Measurements from ENCODE around the gene LRP1B.
A peak's percentile ranks its signal among the peaks of the same experiment; 100 is the strongest.

LRP1B gene

GRCh38 chr2:141579071-141579470 is 551.7 kb downstream of the LRP1B start:
- TF ChIP-seq, protein P1, sequence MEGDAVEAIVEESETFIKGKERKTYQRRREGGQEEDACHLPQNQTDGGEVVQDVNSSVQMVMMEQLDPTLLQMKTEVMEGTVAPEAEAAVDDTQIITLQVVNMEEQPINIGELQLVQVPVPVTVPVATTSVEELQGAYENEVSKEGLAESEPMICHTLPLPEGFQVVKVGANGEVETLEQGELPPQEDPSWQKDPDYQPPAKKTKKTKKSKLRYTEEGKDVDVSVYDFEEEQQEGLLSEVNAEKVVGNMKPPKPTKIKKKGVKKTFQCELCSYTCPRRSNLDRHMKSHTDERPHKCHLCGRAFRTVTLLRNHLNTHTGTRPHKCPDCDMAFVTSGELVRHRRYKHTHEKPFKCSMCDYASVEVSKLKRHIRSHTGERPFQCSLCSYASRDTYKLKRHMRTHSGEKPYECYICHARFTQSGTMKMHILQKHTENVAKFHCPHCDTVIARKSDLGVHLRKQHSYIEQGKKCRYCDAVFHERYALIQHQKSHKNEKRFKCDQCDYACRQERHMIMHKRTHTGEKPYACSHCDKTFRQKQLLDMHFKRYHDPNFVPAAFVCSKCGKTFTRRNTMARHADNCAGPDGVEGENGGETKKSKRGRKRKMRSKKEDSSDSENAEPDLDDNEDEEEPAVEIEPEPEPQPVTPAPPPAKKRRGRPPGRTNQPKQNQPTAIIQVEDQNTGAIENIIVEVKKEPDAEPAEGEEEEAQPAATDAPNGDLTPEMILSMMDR (IDR thresholded peaks at IDR 0.05; ENCODE audit: low read depth, low read length) = no peak
- Histone ChIP-seq H3K36me3 (no peaks in the 10 kb centered on the region), H3K4me3 (ENCODE audit: low read depth, low read length) (no peak overlapping the region), H3K27me3 (no peaks in the 10 kb centered on the region), H3K9me3 (no peaks in the 10 kb centered on the region), H3K4me1 (no peaks in the 10 kb centered on the region)
- DNase-seq = no peak

DNA sequence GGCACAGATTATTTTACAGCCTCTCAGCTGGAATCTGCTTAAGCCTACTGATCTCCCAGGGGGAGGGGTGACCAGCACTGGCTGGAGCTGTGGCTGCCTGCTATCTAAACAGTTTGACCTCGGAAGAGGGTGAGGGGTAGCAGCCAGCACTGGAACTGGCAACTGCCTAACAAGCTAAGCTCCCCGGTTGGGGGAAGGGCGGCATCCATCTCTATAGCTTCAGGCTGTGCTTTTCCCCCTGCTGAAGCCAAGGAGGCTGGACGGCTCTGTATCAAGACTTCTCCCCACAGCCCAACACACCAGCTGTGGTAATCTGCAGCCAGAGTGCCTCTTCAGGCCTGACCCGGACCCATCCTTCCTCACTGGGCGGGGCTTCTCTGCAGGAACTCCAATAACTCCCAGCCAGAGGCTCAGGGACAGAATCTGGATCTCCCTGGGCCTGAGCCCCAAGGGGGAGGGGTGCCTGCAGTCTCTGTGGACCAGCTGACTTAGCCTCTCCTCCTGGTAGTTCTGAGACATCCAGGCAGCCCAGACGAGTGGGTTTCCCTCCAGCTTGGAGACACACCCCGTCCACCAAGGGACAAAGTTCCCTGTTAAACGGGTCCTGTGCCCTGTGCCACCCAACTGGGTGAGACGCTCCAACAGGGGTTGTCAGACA is 560.2 kb downstream of the LRP1B start:
- TF ChIP-seq, protein P1 (IDR thresholded peaks at IDR 0.05; ENCODE audit: low read depth, low read length) = no peak
- DNase-seq = peak; percentile 14
- H3K4me3 ChIP-seq (ENCODE audit: low read depth, low read length) = no peak overlapping the region

GRCh38 chr2:141569941-141570340 is 560.9 kb downstream of the LRP1B start:
- H3K4me3 ChIP-seq (ENCODE audit: low read depth, low read length) = no peak overlapping the region
- TF ChIP-seq, protein P1 (IDR thresholded peaks at IDR 0.05; ENCODE audit: low read depth, low read length) = no peak

More for the DNA sequence above, 560.2 kb downstream of the LRP1B start:
- Histone ChIP-seq H3K4me1 (no peaks in the 10 kb centered on the region), H3K9me3 (no peaks in the 10 kb centered on the region), H3K27me3 (no peaks in the 10 kb centered on the region), H3K36me3 (no peaks in the 10 kb centered on the region)

GRCh38 chr2:141565597-141565996 is 565.2 kb downstream of the LRP1B start:
- H3K4me3 ChIP-seq (ENCODE audit: low read depth, low read length) = no peak overlapping the region
- no peaks in the 10 kb centered on the region for H3K4me1 ChIP-seq
- H3K36me3 ChIP-seq = no peaks in the 10 kb centered on the region
- no peaks in the 10 kb centered on the region for H3K27me3 ChIP-seq
- TF ChIP-seq, protein P1 (IDR thresholded peaks at IDR 0.05; ENCODE audit: low read depth, low read length) = no peak
- no peaks in the 10 kb centered on the region for H3K9me3 ChIP-seq
- no peak for DNase-seq

More at GRCh38 chr2:141569941-141570340, 560.9 kb downstream of the LRP1B start:
- H3K27me3 ChIP-seq = no peaks in the 10 kb centered on the region
- DNase-seq = no peak
- no peaks in the 10 kb centered on the region for H3K4me1 ChIP-seq
- no peaks in the 10 kb centered on the region for H3K36me3 ChIP-seq
- no peaks in the 10 kb centered on the region for H3K9me3 ChIP-seq

DNA sequence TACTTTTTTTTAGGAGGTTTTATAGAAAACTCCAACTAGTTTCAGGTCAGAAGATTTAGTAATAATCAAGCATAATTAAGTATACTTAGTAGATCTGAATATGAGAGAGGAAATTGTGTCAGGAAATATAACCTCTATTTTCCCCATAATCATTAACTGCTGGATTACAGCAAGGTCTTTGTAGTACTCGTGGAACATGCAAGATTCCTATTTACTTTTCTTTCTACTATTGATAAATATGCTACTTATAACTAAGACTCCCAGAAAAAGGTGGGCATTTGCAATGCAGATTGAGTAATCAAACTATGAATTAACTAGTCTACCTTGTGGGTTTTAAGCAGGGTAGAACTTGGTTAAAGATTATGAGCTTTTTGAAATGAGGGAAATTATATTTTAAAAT is 570.1 kb downstream of the LRP1B start:
- Histone ChIP-seq H3K4me1 (no peaks in the 10 kb centered on the region), H3K4me3 (ENCODE audit: low read depth, low read length) (no peak overlapping the region), H3K27me3 (no peaks in the 10 kb centered on the region), H3K36me3 (no peaks in the 10 kb centered on the region), H3K9me3 (no peaks in the 10 kb centered on the region)
- TF ChIP-seq, protein P1 (IDR thresholded peaks at IDR 0.05; ENCODE audit: low read depth, low read length) = no peak
- no peak for DNase-seq

DNA sequence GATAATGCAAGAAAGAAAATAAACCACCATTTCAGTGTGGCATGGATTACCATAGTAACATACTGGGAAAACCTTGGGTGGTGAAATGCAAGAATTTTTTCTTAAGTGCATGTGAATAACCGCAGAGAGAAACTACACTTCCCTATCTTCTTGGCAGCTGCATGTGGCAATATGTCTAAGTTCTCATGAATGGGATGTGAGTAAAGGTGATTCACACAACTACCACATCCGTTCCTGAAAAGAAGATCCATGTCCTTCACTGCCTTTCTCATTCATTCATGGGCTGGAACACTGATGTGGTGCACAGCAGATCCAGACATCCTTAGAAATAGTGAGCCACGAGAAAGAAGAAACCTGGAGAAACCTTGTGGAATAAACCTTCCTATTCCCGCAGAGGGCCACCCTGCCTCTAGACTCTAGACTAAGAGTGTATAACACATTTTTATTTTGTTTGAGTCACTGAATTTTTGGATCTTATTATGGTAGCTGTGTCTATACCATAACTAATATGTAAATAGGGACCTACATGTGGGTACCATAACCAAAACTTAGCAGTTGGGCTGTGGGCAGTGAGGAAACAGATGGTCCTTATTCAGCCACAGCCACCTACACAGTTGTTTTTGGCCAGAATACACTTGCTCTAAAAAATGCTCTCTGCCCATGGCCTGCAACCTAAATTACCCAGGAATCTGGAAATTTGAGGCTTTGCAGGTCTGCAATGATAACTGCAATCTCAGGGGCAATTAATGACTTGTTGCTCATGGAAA is 573.3 kb downstream of the LRP1B start:
- no peaks in the 10 kb centered on the region for H3K27me3 ChIP-seq
- no peak overlapping the region for H3K4me3 ChIP-seq (ENCODE audit: low read depth, low read length)
- no peaks in the 10 kb centered on the region for H3K9me3 ChIP-seq
- no peaks in the 10 kb centered on the region for H3K36me3 ChIP-seq
- TF ChIP-seq, protein P1 (IDR thresholded peaks at IDR 0.05; ENCODE audit: low read depth, low read length) = no peak
- no peak for DNase-seq
- H3K4me1 ChIP-seq = no peaks in the 10 kb centered on the region
